ENCODE data around the gene APOL6. TPM values are rescaled to one million over a fixed set of nuclear protein-coding genes. Genes with fewer than 3 reads are reported as not detected.

The APOL6 gene
- total and polyA plus RNA-seq, 9 of the 15 experiments (the other 6 are each of a cell fraction or from before 2014, with no cell fraction given): 0.29 to 1.2 (median 0.70) TPM

DNA sequence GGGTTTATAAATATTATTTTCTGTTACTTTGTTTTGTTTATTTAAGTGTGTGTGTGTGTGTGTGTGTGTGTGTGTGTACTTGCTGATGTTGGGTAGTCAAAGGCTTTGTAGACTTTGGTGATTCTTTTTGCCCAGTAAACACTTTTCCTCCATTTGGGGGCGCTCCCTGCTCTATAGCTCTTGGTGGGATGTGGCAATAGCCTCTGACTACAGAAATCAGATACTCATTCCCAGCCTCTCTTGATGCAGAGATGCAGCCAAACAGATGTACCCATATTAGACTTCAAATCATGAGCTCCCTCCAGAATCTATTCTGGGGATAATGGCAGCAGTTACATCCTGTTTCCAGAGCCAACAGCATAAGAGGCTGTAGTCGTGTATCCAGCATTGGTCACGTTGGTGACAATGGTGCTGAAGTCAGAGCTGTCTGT, 36.0 kb downstream of the APOL6 start (continued):
- no peak for TF ChIP-seq ZNF146 (CRISPR knock-in tag; IDR thresholded peaks at IDR 0.05; ENCODE audit: unreplicated experiment)
- TF ChIP-seq, protein P1, sequence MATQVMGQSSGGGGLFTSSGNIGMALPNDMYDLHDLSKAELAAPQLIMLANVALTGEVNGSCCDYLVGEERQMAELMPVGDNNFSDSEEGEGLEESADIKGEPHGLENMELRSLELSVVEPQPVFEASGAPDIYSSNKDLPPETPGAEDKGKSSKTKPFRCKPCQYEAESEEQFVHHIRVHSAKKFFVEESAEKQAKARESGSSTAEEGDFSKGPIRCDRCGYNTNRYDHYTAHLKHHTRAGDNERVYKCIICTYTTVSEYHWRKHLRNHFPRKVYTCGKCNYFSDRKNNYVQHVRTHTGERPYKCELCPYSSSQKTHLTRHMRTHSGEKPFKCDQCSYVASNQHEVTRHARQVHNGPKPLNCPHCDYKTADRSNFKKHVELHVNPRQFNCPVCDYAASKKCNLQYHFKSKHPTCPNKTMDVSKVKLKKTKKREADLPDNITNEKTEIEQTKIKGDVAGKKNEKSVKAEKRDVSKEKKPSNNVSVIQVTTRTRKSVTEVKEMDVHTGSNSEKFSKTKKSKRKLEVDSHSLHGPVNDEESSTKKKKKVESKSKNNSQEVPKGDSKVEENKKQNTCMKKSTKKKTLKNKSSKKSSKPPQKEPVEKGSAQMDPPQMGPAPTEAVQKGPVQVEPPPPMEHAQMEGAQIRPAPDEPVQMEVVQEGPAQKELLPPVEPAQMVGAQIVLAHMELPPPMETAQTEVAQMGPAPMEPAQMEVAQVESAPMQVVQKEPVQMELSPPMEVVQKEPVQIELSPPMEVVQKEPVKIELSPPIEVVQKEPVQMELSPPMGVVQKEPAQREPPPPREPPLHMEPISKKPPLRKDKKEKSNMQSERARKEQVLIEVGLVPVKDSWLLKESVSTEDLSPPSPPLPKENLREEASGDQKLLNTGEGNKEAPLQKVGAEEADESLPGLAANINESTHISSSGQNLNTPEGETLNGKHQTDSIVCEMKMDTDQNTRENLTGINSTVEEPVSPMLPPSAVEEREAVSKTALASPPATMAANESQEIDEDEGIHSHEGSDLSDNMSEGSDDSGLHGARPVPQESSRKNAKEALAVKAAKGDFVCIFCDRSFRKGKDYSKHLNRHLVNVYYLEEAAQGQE (IDR thresholded peaks at IDR 0.05; ENCODE audit: borderline replicate concordance): peak; percentile 43; the same call in 1 of the 2 replicates
- TF ChIP-seq, protein P1 (CRISPR knock-in tag; IDR thresholded peaks at IDR 0.05; ENCODE audit: low read depth): no peak
- TF ChIP-seq, protein P2, sequence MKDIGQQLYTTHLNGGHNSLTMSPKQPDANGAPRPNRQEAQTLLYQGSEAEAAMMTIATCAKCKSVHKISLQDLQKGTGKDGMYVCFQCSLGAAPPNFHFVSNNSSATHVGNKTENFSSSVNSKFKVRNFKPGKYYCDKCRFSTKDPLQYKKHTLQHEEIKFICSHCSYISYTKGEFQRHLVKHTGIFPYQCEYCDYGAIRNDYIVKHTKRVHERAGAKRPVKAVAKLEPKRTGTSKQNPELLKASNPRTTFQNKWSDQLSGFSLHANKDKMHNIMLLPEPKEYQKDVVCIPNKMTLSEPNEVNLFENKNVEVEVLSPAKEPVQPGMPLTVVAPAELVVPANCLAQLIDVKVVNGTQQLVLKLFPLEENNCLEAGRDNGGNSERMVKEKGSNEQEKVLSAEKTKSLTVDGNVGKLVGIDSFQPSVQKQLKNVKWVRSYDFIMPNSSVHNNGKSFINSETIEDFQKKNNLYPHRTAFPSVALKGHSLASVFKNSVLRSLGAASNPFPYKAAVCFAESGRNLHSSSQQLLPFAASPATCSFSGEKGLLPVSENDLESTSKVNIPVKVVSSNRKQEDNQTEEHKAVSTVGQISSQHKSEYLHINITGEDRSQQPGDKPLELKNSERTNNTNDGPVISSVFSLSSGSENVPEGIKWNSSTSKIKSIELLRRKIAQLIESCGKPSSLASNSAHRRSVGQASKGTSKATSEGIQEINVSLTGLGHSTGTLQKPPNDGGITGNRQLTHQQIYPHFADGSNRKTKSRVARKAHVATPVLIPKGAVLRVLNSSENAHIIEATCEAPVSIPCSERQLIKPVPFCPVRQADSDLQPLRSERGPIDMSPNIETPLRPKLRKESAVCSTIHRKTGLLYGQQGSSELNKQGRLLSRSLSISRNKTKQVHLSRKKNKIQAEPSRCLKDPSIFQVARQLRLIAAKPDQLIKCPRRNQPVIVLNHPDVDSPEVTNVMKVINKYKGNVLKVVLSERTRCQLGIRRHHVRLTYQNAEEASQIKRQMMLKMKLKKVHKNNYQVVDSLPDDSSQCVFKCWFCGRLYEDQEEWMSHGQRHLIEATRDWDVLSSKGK (CRISPR knock-in tag; IDR thresholded peaks at IDR 0.05): no peak
- TF ChIP-seq ZNF316 (IDR thresholded peaks at IDR 0.05): peak; percentile 68
- TF ChIP-seq RAD21 (CRISPR knock-in tag; conservative IDR thresholded peaks at IDR 0.05 in 1 of 2, IDR thresholded peaks at IDR 0.05 in 1 of 2): peak; percentile 50 to 68
